ENCODE results near the gene LACTBL1.
"Not testable (repeated sequence)": the region's sequence is repeated elsewhere in the genome, so short reads cannot be mapped to it uniquely, and the experiment has no call there.

The LACTBL1 gene, protein sequence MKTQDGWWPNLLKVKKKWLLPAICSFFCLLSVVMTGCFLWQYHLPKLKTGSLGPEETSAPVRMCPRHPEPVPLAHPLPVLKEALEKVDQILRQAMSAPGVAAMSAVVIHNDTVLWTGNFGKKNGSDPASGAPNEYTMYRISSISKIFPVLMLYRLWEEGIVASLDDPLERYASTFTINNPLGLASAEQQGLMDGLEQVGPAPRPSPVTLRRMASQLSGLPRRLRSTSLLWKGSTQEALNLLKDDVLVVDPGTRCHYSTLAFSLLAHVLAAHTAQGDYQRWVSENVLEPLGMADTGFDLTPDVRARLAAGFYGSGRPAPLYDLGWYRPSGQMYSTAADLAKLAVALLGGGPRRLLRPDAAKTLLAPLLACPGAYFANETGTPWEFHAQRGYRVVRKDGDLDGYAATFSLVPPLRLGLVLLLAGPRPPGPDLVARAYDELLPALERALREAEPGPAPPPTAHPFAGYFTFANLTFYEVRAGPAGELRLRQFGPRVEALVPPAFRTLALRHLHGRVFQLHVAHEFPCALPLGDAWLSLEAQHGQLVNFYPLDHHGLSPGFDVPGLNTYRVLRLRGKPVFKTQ

DNA sequence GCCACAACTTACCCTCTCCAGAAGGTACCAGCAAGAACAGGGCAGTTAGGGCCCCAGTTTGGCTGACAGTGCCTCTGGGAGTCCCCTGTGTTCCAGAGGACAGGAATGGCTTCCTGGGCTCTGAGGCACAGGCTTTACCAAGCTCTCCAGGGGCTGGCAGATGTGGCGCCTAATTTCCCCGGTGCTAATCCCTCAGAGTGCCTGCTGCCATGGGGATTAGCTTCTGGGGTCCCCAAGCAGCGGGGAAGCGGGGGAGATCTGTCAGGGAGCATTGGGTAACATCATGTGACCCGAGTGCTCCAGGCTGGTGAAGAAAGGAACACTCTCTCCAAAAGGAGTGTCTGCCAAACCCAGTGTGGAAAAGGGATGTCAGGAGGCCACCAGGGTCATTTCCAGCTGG lies at the start of gene LACTBL1:
TSS of gene LACTBL1 (minus strand) at position 107 of the 400 bp plus-strand sequence. CDS start 550 bp downstream, outside the sequence.
- FAIRE-seq (no peak), DNase-seq (ENCODE audit: insufficient read length, low spot score) (no peak)

DNA sequence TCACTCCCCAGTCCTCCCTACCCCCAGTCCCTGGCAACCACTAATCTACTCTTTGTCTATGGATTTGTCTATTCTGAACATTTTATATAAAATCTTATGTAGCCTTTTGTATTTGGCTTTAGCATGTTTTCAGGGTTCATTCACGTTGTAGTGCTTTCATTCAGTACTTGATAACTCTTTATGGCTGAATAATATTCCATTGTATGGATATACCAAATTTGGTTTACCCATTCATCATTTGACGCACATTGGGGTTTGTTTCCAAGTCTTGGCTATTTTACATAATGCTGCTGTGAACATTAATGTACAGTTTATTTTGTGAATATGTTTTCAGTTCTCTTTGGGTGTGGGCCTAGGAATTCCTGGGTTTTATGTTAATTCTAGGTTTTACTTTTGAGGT lies 49.2 kb upstream of the LACTBL1 start:
- FAIRE-seq = no peak
- no peak for DNase-seq (ENCODE audit: insufficient read length, low spot score)

DNA sequence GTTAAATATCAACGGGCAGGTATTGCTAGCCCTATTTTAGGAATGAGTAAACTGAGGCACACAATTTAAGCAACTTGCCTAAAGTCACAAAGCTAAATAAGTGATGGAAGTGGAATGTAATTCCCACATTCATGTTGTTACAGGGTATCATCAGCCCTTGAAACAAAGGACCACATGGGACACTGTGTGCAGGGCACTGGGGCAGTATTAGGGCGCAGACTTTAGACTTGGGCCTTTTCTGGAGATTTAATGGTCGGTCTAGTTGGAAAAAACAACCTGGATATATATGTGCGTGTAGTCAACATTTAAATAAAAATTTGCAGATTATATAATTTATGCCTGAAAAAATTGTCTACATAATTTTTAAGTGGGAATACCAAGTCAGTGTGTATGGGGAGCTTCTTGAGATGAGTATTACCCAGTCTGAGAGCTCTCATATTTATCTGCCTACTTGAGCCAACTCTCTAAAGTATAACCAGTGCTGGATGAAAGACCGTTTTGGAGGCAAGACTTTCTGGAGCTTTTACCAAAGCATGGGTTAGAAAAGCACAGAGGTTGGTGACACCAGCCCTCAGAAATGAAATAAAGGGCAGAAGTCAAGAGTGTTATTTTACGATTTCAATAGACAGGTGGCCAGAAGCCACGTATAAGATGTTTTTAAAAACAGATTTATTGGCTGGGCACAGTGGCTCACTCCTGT lies 48.2 kb upstream of the LACTBL1 start:
- FAIRE-seq (no peak), DNase-seq (ENCODE audit: insufficient read length, low spot score) (no peak)

DNA sequence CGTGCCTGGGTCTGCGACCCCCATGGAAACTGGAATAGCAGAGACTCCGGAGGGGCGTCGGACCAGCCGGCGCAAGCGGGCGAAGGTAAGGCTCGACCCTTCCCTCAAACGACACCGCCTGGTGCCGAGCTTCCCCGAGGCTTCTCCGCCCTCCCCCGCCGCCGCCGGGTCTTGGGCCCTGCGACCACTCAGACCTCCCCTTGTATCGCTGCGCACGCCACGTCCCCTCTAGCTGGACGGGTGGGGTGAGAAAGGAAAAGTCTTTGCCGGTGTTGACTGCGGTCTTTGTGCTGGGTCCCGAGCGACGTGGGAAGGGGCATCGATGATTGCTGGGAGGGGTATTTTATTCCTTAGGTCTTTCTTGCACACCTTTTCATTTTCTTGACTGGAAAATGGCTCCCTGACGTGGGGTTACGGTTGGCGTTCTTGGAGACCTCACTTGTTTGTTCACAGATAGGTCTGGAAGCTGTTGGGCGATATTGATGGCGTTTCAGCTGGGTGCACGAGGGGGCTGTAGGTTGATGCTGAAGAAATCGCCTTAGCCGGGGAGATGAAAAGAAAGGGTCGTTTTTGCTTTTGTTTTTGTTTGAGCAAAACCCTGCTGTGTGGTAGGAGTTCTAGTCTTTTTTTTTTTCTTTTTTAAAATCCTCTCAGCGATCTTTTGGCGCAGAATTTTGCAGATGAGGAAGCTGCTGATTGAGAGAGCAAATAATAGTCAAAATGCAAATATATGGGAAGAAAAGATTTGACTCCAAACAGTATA lies 47.4 kb upstream of the LACTBL1 start:
- DNase-seq (ENCODE audit: insufficient read length, low spot score) = peak; percentile 28

DNA sequence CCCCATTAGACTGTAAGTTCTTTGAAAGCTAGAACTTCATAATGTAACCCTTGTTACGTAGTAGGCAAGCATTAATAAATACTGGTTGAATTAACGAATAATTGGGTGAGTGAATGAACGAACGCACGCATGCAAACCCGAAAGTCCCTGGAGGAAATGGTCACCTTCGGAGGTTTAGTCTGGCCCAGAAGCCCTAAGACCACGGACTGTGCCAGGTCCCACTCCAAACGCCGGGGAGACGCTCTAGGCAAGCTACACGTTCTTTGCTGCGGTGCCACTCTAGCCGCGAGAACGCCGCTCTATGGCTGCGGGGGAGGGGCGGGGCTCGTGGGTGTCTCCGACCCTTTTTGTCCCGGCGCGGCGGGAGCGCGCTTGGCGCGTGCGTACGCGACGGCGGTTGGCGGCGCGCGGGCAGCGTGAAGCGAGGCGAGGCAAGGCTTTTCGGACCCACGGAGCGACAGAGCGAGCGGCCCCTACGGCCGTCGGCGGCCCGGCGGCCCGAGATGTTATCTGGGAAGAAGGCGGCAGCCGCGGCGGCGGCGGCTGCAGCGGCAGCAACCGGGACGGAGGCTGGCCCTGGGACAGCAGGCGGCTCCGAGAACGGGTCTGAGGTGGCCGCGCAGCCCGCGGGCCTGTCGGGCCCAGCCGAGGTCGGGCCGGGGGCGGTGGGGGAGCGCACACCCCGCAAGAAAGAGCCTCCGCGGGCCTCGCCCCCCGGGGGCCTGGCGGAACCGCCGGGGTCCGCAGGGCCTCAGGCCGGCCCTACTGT lies 46.6 kb upstream of the LACTBL1 start, which contains the start of gene KDM1A:
TSS of gene KDM1A (plus strand) at position 375 of the 769 bp plus-strand sequence. CDS start at position 504, 129 bp downstream.
- DNase-seq (ENCODE audit: insufficient read length, low spot score) (peak; percentile 84), FAIRE-seq (peak; percentile 89)

More for the DNA sequence above, 47.4 kb upstream of the LACTBL1 start:
- FAIRE-seq = peak; percentile 76

DNA sequence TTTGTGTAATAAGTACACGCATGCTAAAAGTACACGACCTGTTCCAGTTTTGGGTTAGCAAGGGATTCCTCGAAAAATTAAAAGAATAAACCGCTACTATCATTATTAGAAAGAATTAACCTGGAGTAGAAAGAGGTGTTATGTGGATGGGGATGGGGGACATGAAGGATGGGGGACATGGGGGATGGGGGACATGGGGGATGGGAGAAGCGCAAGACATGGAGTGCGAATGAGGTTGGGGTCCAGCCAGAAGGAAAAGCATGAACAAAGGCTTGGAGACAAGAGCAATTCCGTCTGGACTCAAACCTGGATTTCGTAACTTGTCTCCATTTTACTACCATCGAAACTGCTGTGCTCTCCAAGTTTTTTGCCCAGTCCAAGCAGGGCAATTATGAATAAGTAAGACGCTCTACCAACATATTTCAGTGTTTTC lies 46.0 kb upstream of the LACTBL1 start:
- no peak for FAIRE-seq
- no peak for DNase-seq (ENCODE audit: insufficient read length, low spot score)

DNA sequence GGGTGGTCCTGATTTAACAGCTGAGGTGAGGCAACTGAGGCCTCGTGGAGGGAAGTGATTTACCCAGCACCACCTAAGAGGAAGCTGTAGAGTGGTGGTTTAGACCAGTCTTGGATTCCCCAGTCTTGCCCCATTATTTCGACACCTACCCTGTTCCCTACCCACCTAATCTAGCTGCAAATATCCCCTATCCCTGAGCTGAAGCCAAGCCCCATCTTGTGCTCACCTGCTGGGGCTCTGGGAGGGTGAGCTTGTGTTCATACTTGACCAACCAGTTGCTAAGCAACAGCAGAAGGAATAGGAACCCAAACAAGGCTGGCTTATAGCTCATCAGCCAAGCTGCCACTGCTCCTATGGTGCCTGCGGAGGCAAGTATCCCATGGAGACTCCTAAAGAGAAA lies 41.0 kb upstream of the LACTBL1 start:
- no peak for FAIRE-seq

DNA sequence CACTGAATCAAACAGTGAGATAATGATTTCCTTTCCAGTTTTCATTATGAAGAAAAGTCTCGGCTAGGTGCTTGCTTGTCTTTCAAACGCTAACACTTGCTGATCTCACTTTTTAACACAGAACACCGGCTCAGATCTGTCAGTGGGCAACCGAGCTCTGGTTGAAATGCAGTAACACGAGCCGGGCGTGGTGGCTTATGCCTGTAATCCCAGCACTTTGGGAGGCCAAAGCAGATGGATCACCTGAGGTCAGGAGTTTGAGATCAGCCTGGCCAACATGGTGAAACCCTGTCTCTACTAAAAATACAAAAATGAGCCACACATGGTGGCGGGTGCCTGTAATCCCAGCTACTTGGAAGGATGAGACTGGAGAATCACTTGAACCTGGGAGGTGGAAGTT lies 37.4 kb upstream of the LACTBL1 start:
- FAIRE-seq; DNase-seq (ENCODE audit: insufficient read length, low spot score): not testable (repeated sequence)

More for the DNA sequence above, 41.0 kb upstream of the LACTBL1 start:
- DNase-seq (ENCODE audit: insufficient read length, low spot score) = no peak

DNA sequence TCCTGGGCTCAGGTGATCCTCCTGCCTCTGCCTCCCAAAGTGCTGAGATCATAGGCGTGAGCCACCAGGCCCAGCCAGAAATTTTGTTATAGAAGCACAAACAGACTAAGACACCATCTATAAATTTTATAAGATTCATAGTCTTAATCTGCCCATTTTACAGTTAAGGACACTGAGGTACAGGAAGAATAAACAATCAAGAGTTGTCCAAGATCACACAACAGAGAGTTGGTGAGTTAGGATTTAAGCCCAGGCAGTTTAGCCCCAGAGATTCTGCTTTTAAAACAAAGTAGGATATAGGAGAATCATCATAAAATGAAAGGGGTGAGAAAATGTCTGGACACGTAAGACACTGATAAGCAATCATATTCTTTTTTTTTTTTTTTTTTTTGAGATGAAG lies 36.2 kb upstream of the LACTBL1 start:
- DNase-seq (ENCODE audit: insufficient read length, low spot score) (no peak), FAIRE-seq (no peak)

DNA sequence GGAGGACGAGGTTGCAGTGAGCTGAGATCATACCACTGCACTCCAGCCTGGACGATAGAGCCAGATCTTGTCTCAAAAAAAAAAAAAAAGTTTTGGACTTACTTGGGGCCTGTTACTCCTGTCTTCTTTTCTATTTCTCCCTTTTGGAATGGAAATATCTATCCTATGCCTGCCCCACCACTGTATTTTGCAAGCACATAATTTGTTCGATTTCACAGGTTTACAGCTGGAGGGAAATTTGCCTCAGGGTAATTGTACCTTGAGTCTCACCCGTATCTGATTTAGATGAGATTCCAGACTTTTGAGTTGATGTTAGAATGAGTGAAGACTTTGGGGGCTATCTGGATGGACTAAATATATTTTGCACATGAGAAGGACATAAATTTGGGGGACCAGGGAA lies 34.4 kb upstream of the LACTBL1 start:
- FAIRE-seq (no peak), DNase-seq (ENCODE audit: insufficient read length, low spot score) (no peak)

DNA sequence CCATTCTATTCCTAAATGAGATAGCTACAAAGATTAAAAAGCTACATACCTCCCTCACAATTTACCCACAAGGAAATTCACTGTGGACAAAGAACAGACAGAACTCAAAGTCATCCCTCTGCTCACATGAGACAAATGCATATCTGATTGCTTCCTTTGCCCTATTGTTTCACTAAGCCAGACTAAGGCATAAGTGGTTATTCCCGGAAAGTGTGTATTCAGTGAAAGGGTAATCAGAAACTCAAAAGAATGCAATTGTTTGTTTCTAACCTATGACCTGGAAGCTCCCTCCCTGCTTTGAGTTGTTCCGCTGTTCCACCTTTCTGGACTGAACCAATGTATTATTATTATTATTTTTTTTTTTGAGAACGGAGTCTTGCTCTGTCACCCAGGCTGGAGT lies 32.1 kb upstream of the LACTBL1 start:
- DNase-seq (ENCODE audit: insufficient read length, low spot score); FAIRE-seq: not testable (repeated sequence)

DNA sequence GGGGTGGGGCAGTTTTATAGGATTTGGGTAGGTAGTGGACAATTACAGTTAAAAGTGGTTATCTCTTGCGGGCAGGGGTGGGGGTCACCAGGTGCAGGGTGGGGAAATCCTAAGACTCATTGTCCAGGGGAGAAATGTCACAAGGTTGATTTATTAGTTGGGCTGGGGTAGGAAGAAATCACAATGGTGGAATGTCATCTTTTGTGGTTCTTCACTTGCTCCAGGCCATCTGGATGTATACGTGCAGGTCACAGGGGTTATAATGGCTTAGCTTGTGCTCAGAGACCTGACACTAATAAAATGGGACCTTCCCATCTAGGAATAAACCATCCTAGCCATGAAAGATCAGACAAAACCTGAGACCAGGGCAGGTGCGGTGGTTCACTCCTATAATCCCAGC lies 31.4 kb upstream of the LACTBL1 start:
- FAIRE-seq = no peak
- DNase-seq (ENCODE audit: insufficient read length, low spot score) = no peak

DNA sequence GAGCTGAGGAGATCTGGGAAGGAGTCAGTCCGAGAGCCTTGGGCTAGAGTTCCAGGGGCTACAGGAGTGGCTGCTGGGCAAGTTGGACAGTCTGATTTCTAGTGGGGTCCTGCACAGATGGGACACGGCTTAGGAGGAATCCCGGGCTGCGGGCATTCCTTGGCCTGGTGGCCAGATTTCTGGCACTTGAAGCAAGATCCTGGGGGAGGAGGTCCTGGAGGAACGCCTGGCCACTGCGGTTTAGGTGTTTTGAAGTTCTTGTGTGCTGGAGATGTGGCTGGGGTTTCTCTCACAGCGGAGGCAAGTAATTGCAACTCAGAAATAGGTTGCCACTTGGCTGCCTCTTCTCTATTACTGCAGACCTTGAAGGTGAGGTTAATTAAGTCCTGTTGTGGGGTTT lies 29.6 kb upstream of the LACTBL1 start:
- FAIRE-seq; DNase-seq (ENCODE audit: insufficient read length, low spot score): not testable (repeated sequence)

DNA sequence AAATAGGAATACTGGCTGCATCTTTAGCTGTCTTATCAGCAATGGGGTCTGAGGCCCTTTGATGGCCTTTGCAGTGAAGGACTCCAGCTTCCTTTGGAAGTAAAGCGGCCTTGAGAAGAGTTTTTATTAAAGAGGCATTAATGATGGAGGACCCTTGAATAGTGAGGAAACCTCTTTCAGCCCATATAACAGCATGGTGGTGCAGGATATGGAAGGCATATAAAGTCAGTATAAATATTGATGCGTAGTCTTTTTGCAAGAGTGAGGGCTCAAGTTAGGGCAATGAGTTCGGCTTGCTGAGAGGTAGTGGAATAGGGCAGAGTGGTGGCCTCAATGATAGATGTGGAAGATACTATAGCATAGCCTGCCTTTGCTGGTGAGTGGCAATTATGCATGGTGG lies 27.5 kb upstream of the LACTBL1 start:
- FAIRE-seq; DNase-seq (ENCODE audit: insufficient read length, low spot score): not testable (repeated sequence)

DNA sequence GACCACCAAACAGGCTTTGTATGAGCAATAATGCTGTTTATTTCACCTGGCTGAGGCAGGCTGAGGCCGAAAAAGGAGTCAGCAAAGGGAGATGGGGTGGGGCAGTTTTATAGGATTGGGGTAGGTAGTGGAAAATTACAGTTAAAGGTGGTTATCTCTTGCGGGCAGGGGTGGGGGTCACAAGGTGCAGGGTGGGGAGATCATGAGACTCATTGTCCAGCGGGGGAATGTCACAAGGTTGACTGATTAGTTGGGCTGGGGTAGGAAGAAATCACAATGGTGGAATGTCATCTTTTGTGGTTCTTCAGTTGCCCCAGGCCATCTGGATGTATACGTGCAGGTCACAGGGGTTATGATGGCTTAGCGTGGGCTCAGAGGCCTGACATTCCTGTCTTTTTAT lies 24.9 kb upstream of the LACTBL1 start:
- DNase-seq (ENCODE audit: insufficient read length, low spot score); FAIRE-seq: not testable (repeated sequence)

DNA sequence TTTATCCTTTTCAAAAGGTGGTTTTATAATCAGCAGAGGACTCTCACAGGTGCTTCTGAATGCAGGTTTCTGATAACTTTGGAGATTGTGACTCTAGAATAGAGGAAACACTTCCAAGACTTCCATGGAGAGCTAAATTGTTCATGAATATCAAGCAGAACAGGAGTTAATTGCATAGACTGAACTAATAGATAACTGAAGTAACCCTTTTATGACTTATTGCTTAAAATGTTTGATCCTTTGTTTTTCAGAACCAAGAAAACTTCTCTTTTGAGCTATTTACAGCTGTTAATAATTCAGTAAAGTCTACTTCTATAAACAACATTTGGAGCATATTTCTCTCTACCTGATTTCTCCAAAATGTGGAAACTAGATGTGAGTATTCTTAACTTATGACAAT lies 23.1 kb upstream of the LACTBL1 start:
- FAIRE-seq (no peak), DNase-seq (ENCODE audit: insufficient read length, low spot score) (no peak)

DNA sequence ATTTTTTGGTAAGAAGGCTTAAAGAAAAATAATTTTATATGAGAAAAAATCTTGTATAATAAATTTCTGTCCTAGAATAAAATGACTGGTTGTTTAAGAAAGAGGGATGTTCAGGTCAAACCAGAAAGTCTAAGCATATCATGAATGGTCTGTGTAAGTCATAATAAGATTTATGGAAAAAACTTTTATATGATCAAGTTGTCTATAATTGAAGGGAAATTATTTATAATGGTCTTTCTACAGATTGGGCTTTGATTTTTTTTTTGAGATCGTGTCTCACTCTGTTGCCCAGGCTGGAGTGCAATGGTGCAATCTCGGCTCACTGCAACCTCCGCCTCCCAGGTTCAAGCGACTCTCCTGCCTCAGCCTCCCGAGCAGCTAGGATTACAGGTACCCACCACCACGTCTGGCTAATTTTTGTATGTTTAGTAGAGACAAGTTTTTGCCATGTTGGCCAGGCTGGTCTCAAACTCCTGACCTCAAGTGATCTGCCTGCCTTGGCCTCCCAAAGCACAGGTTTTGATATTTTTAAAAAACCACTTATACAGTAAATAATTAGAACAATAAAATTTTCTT lies 20.6 kb upstream of the LACTBL1 start:
- not testable (repeated sequence) for FAIRE-seq; DNase-seq (ENCODE audit: insufficient read length, low spot score)

DNA sequence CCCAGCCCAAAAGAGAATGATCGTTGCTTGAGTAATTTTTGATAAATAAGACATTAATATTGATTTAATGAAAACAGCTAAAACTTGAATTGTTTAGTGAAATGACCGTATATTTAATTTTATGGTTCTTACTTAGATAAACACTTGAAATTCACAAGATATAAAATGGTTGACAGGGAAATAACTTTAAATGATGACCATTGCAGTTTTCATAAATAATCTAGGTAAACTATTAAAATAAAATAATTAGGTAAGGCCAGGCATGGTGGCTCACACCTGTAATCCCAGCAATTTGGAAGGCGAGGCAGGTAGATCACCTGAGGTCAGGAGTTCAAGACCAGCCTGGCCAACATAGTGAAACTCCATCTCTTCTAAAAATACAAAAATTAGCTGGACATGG lies 19.7 kb upstream of the LACTBL1 start:
- not testable (repeated sequence) for FAIRE-seq; DNase-seq (ENCODE audit: insufficient read length, low spot score)

DNA sequence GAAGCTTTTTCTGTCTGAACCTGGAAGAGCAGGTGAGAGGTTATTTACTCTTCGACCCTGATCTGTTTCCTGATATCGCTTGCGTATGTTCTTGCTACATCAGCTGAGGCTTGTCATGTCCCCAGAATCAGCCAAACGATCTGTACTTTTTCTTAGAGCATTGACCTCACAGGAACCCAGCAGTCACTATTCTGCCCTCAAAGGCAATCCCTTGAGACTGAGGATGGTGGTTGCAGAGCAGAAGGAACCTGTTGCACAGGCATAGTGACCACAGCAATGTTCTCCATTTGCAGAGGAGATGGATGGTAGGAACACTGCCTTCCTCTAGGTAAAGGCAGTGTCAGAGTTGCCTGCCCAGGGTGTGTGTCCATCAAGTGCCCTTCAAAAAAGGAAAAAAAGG lies 11.3 kb upstream of the LACTBL1 start:
- FAIRE-seq (no peak), DNase-seq (ENCODE audit: insufficient read length, low spot score) (no peak)

DNA sequence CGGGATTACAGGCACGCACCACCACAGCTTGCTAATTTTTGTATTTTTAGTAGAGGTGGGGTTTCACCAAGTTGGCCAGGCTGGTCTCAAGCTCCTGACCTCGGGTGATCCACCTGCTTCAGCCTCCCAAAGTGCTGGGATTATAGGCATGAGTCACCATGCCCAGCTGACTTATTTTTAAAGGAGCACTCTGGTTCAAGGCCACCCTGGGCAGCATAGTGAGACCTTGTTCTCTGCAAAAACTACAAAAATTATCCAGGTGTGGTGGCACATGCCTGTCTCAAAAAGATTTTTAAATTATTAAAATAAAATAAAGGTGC lies 7.8 kb upstream of the LACTBL1 start:
- not testable (repeated sequence) for FAIRE-seq; DNase-seq (ENCODE audit: insufficient read length, low spot score)

Measured in GM19239 (cell line).